Measurements from ENCODE around the gene HAPLN2. TPM values are rescaled to one million over a fixed set of nuclear protein-coding genes. Genes with fewer than 3 reads are reported as not detected.

Gene HAPLN2
- total RNA-seq, 1 experiment from 2014 or later = 1.2 TPM

GRCh38 chr1:156591432-156592157 lies 27.6 kb upstream of the HAPLN2 start, which contains the start of gene NAXE (continued):
- no peak for TF ChIP-seq PREB (CRISPR knock-in tag; IDR thresholded peaks at IDR 0.05; ENCODE audit: borderline replicate concordance)
- no peak for TF ChIP-seq ZNF281 (CRISPR knock-in tag; IDR thresholded peaks at IDR 0.05)
- peak; percentile 19; the same call in 1 of the 2 replicates for TF ChIP-seq USF2 (CRISPR knock-in tag; IDR thresholded peaks at IDR 0.05)
- TF ChIP-seq ZNF232 (CRISPR knock-in tag; IDR thresholded peaks at IDR 0.05) = no peak
- TF ChIP-seq PRDM15 (CRISPR knock-in tag; IDR thresholded peaks at IDR 0.05) = peak; percentile 90
- no peak for TF ChIP-seq SOX15 (CRISPR knock-in tag; IDR thresholded peaks at IDR 0.05)
- TF ChIP-seq SMAD3 (CRISPR knock-in tag; IDR thresholded peaks at IDR 0.05; ENCODE audit: borderline replicate concordance) = no peak
- peak; percentile 16; the same call in 1 of the 2 replicates for TF ChIP-seq ESRRA (CRISPR knock-in tag; IDR thresholded peaks at IDR 0.05; ENCODE audit: borderline replicate concordance)
- TF ChIP-seq ZBTB43 (CRISPR knock-in tag; IDR thresholded peaks at IDR 0.05) = no peak
- TF ChIP-seq AR (CRISPR knock-in tag; IDR thresholded peaks at IDR 0.05) = 0 out of 2 replicates have a peak, but pooled peaks have one; percentile 25
- no peak for TF ChIP-seq MLX (CRISPR knock-in tag; IDR thresholded peaks at IDR 0.05)
- TF ChIP-seq RORB (CRISPR knock-in tag; IDR thresholded peaks at IDR 0.05) = no peak
- TF ChIP-seq JUN (CRISPR knock-in tag; IDR thresholded peaks at IDR 0.05) = peak; percentile 73; the same call in 1 of the 2 replicates
- TF ChIP-seq MXD4 (CRISPR knock-in tag; IDR thresholded peaks at IDR 0.05; ENCODE audit: borderline replicate concordance) = no peak
- no peak for TF ChIP-seq ZSCAN18 (CRISPR knock-in tag; IDR thresholded peaks at IDR 0.05)
- no peak for TF ChIP-seq ZNF532 (CRISPR knock-in tag; IDR thresholded peaks at IDR 0.05; ENCODE audit: borderline replicate concordance)
- no peak for TF ChIP-seq CBFB (CRISPR knock-in tag; IDR thresholded peaks at IDR 0.05; ENCODE audit: low read depth)
